ENCODE measurements around the gene ENTREP3. TPM values are rescaled to one million over a fixed set of nuclear protein-coding genes. Genes with fewer than 3 reads are reported as not detected.
"Not testable (repeated sequence)": the region's sequence is repeated elsewhere in the genome, so short reads cannot be mapped to it uniquely, and the experiment has no call there.

The ENTREP3 gene
- total RNA-seq, 1 experiment from 2014 or later = 69.9 TPM

- DNase-seq (ENCODE audit: low read depth, low spot score); H3K4me2 ChIP-seq (ENCODE audit: low read length); intact Hi-C loops (cut with micrococcal nuclease); H3K36me3 ChIP-seq (ENCODE audit: control insufficient read depth in 1 of 2, insufficient read depth in 2 of 2, low read length in 2 of 2); H3K27ac ChIP-seq (ENCODE audit: low read depth, low read length); H4K20me1 ChIP-seq (ENCODE audit: insufficient read depth); H3K4me3 ChIP-seq (replicated peaks in 1 of 2; ENCODE audit: low read depth in 1 of 2, low read length in 2 of 2); H3K27me3 ChIP-seq (ENCODE audit: insufficient read depth, low read length); H3K9me3 ChIP-seq (ENCODE audit: control insufficient read depth in 1 of 2, insufficient read depth in 1 of 2, low read depth in 1 of 2, low read length in 2 of 2); RAD21 ChIA-PET (ENCODE audit: low non-redundant PET in 1 of 2, low total read pairs in 2 of 2, uncharacterized antibody in 2 of 2, unreplicated experiment in 2 of 2); H3K9me2 ChIP-seq (ENCODE audit: insufficient read depth); H3K9ac ChIP-seq (ENCODE audit: low read length); H2AFZ ChIP-seq (ENCODE audit: low read depth, low read length, poor library complexity, severe bottlenecking); BruUV-seq (replicated peaks); POLR2A ChIA-PET; CTCF ChIA-PET; ATAC-seq: not testable (repeated sequence)
- Histone ChIP-seq H3K4me1 (ENCODE audit: control insufficient read depth in 1 of 2, insufficient read depth in 2 of 2, low read length in 2 of 2) (peaks cover 22 to 32% of the 10 kb centered on the region in 2 experiments), H3K79me2 (ENCODE audit: insufficient read depth, low read length) (peaks cover 16% of the 10 kb centered on the region)
Observed at GRCh38 chr1:155211381-155212050, 43.8 kb downstream of the ENTREP3 start.

DNA sequence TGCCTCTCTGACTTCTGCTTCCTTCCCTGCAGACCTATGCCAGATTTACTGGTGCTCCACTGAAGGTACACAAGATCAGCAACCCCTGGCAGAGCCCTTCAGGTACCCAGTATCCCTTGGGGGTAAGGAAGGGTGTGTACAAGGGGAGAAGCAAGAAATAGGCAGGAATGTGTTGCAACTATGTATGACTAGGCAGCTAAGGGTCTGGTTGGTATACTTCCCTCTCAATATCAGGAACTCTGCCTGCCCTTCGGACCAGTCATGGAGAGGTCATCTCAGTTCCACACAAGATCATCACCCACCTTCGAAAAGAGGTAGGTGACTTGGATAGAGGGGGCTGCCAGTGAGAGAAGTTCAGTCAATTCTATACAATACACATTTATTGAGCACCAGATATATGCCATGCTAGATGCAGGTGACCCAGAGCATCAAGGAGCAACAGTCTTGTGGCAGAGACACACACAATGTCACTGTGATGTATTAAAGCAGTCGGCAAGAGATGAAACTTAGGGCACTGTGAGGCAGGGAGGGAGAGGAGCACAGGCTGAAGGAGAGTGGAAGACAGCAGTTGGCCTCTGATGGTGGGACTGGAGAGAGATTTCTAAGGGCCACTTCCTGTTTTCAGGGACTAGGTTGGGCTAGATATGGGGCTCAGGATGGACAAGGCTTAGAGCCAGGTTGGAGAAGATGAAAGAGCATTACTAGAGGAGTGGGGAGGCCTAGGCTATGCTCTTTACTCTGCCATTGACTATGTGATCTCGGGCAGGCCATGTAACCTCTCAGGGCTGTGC, 44.8 kb downstream of the ENTREP3 start:
- peak overlapping the region; percentile 93 for H3K9ac ChIP-seq (ENCODE audit: low read length)
- H3K4me2 ChIP-seq (ENCODE audit: low read length) = peak overlapping the region; percentile 77

More for the DNA sequence above, 44.8 kb downstream of the ENTREP3 start:
- BruUV-seq (replicated peaks) = no TSS peak
- H3K9me3 ChIP-seq (ENCODE audit: control insufficient read depth in 1 of 2, insufficient read depth in 1 of 2, low read depth in 1 of 2, low read length in 2 of 2) = no peaks in the 10 kb centered on the region
- no peaks in the 10 kb centered on the region for H3K9me2 ChIP-seq (ENCODE audit: insufficient read depth)
- RAD21 ChIA-PET (ENCODE audit: low non-redundant PET in 1 of 2, low total read pairs in 2 of 2, uncharacterized antibody in 2 of 2, unreplicated experiment in 2 of 2) = no interaction called here
- DNase-seq (ENCODE audit: low read depth, low spot score) (no peak), ATAC-seq (no peak)
- H3K36me3 ChIP-seq (ENCODE audit: control insufficient read depth in 1 of 2, insufficient read depth in 2 of 2, low read length in 2 of 2) = peaks cover 0 to 6% of the 10 kb centered on the region in 2 experiments; a peak in 1 of 4 replicates
- no peaks in the 10 kb centered on the region for H3K27me3 ChIP-seq (ENCODE audit: insufficient read depth, low read length)
- peaks cover 22 to 33% of the 10 kb centered on the region in 2 experiments for H3K4me1 ChIP-seq (ENCODE audit: control insufficient read depth in 1 of 2, insufficient read depth in 2 of 2, low read length in 2 of 2)
- TF ChIP-seq, protein P1, sequence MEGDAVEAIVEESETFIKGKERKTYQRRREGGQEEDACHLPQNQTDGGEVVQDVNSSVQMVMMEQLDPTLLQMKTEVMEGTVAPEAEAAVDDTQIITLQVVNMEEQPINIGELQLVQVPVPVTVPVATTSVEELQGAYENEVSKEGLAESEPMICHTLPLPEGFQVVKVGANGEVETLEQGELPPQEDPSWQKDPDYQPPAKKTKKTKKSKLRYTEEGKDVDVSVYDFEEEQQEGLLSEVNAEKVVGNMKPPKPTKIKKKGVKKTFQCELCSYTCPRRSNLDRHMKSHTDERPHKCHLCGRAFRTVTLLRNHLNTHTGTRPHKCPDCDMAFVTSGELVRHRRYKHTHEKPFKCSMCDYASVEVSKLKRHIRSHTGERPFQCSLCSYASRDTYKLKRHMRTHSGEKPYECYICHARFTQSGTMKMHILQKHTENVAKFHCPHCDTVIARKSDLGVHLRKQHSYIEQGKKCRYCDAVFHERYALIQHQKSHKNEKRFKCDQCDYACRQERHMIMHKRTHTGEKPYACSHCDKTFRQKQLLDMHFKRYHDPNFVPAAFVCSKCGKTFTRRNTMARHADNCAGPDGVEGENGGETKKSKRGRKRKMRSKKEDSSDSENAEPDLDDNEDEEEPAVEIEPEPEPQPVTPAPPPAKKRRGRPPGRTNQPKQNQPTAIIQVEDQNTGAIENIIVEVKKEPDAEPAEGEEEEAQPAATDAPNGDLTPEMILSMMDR (IDR thresholded peaks at IDR 0.05 in 2 of 3, conservative IDR thresholded peaks at IDR 0.05 in 1 of 3; ENCODE audit: borderline replicate concordance in 1 of 3, insufficient read depth in 1 of 3, low read depth in 2 of 3, low read length in 2 of 3) = no peak
- TF ChIP-seq YY1 (IDR thresholded peaks at IDR 0.05; ENCODE audit: extremely low read depth, insufficient replicate concordance, low read depth, low read length) (no peak), ELF1 (IDR thresholded peaks at IDR 0.05; ENCODE audit: borderline replicate concordance, low read depth) (no peak), ZNF274 (IDR thresholded peaks at IDR 0.05; ENCODE audit: low read depth, low read length) (no peak), SP1 (IDR thresholded peaks at IDR 0.05; ENCODE audit: low read depth) (no peak), EZH2 (IDR thresholded peaks at IDR 0.05) (no peak), SIN3A (IDR thresholded peaks at IDR 0.05; ENCODE audit: low read depth) (no peak), MAX (IDR thresholded peaks at IDR 0.05) (no peak)
- TF ChIP-seq, protein P2, sequence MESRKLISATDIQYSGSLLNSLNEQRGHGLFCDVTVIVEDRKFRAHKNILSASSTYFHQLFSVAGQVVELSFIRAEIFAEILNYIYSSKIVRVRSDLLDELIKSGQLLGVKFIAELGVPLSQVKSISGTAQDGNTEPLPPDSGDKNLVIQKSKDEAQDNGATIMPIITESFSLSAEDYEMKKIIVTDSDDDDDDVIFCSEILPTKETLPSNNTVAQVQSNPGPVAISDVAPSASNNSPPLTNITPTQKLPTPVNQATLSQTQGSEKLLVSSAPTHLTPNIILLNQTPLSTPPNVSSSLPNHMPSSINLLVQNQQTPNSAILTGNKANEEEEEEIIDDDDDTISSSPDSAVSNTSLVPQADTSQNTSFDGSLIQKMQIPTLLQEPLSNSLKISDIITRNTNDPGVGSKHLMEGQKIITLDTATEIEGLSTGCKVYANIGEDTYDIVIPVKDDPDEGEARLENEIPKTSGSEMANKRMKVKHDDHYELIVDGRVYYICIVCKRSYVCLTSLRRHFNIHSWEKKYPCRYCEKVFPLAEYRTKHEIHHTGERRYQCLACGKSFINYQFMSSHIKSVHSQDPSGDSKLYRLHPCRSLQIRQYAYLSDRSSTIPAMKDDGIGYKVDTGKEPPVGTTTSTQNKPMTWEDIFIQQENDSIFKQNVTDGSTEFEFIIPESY (IDR thresholded peaks at IDR 0.05; ENCODE audit: extremely low read depth, insufficient replicate concordance, low read length) = no peak
- TF ChIP-seq, protein P3, sequence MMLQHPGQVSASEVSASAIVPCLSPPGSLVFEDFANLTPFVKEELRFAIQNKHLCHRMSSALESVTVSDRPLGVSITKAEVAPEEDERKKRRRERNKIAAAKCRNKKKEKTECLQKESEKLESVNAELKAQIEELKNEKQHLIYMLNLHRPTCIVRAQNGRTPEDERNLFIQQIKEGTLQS (IDR thresholded peaks at IDR 0.05) = no peak
- intact Hi-C loops (cut with micrococcal nuclease) = no loop called here
- CTCF ChIA-PET = interaction anchor here (1.8 kb wide), 1 partner anchor 17 kb away, joined by 8 read pairs; no protein-coding TSS in a partner anchor
- no peak overlapping the region for H3K27ac ChIP-seq (ENCODE audit: low read depth, low read length)
- POLR2A ChIA-PET = no interaction called here
- no peak overlapping the region for H2AFZ ChIP-seq (ENCODE audit: low read depth, low read length, poor library complexity, severe bottlenecking)
- peak overlapping the region; percentile 89 to 100; a peak in 3 of 4 replicates for H3K4me3 ChIP-seq (replicated peaks in 1 of 2; ENCODE audit: low read depth in 1 of 2, low read length in 2 of 2)
- no peaks in the 10 kb centered on the region for H4K20me1 ChIP-seq (ENCODE audit: insufficient read depth)
- peaks cover 16% of the 10 kb centered on the region for H3K79me2 ChIP-seq (ENCODE audit: insufficient read depth, low read length)

Measured in HCT116 (cell line).